ENCODE results near the gene ATP8A1.
A peak's percentile ranks its signal among the peaks of the same experiment; 100 is the strongest.

The ATP8A1 gene

GRCh38 chr4:42392436-42392835, 264.5 kb downstream of the ATP8A1 start:
- TF ChIP-seq CTCF (IDR thresholded peaks at IDR 0.05; ENCODE audit: low read depth, low read length) = no peak
- TF ChIP-seq EZH2phosphoT487 (IDR thresholded peaks at IDR 0.05; ENCODE audit: low read depth) = no peak
- Histone ChIP-seq H2AFZ (ENCODE audit: low read depth, low read length) (peak overlapping the region; percentile 31; the same call in 1 of the 2 replicates), H3K36me3 (replicated peaks; ENCODE audit: low read depth, low read length) (no peaks in the 10 kb centered on the region), H3K4me3 (ENCODE audit: low read length) (no peak overlapping the region), H3K27me3 (ENCODE audit: low read depth, low read length) (peaks cover 5% of the 10 kb centered on the region; the same call in 1 of the 2 replicates), H3K9ac (ENCODE audit: low read length) (peak overlapping the region; percentile 49; the same call in 1 of the 2 replicates), H3K9me3 (ENCODE audit: insufficient read depth, low read length) (no peaks in the 10 kb centered on the region), H3K79me2 (ENCODE audit: low read length) (peaks cover 5% of the 10 kb centered on the region; the same call in 1 of the 2 replicates), H3K27ac (ENCODE audit: low read length) (peak overlapping the region; percentile 71), H4K20me1 (ENCODE audit: insufficient read depth, low read length) (no peaks in the 10 kb centered on the region), H3K4me2 (ENCODE audit: low read length) (peak overlapping the region; percentile 83), H3K4me1 (ENCODE audit: low read length) (peaks cover 34% of the 10 kb centered on the region)

GRCh38 chr4:42391981-42392380, 264.9 kb downstream of the ATP8A1 start:
- H3K79me2 ChIP-seq (ENCODE audit: low read length) = 0 out of 2 replicates have a peak, but pooled peaks cover 4% of the 10 kb centered on the region
- H3K4me2 ChIP-seq (ENCODE audit: low read length) = peak overlapping the region; percentile 83
- H3K27ac ChIP-seq (ENCODE audit: low read length) = peak overlapping the region; percentile 71
- no peaks in the 10 kb centered on the region for H4K20me1 ChIP-seq (ENCODE audit: insufficient read depth, low read length)
- H3K4me1 ChIP-seq (ENCODE audit: low read length) = peaks cover 33% of the 10 kb centered on the region
- peaks cover 5% of the 10 kb centered on the region; the same call in 1 of the 2 replicates for H3K27me3 ChIP-seq (ENCODE audit: low read depth, low read length)
- H3K9ac ChIP-seq (ENCODE audit: low read length) = peak overlapping the region; percentile 49; the same call in 1 of the 2 replicates
- no peaks in the 10 kb centered on the region for H3K36me3 ChIP-seq (replicated peaks; ENCODE audit: low read depth, low read length)
- H2AFZ ChIP-seq (ENCODE audit: low read depth, low read length) = peak overlapping the region; percentile 31; the same call in 1 of the 2 replicates
- no peaks in the 10 kb centered on the region for H3K9me3 ChIP-seq (ENCODE audit: insufficient read depth, low read length)
- H3K4me3 ChIP-seq (ENCODE audit: low read length) = no peak overlapping the region
- no peak for TF ChIP-seq EZH2phosphoT487 (IDR thresholded peaks at IDR 0.05; ENCODE audit: low read depth)
- TF ChIP-seq CTCF (IDR thresholded peaks at IDR 0.05; ENCODE audit: low read depth, low read length) = no peak

- TF ChIP-seq CTCF (IDR thresholded peaks at IDR 0.05; ENCODE audit: low read depth, low read length) = no peak
- no peak for TF ChIP-seq EZH2phosphoT487 (IDR thresholded peaks at IDR 0.05; ENCODE audit: low read depth)
- Histone ChIP-seq H3K4me2 (ENCODE audit: low read length) (peak overlapping the region; percentile 83), H4K20me1 (ENCODE audit: insufficient read depth, low read length) (no peaks in the 10 kb centered on the region), H3K4me1 (ENCODE audit: low read length) (peaks cover 28% of the 10 kb centered on the region), H3K9ac (ENCODE audit: low read length) (peak overlapping the region; percentile 49), H3K27ac (ENCODE audit: low read length) (peak overlapping the region; percentile 71), H3K4me3 (ENCODE audit: low read length) (peak overlapping the region; percentile 68), H3K36me3 (replicated peaks; ENCODE audit: low read depth, low read length) (no peaks in the 10 kb centered on the region), H3K9me3 (ENCODE audit: insufficient read depth, low read length) (no peaks in the 10 kb centered on the region), H3K79me2 (ENCODE audit: low read length) (no peaks in the 10 kb centered on the region), H2AFZ (ENCODE audit: low read depth, low read length) (0 out of 2 replicates have a peak overlapping the region, but pooled peaks have one; percentile 70), H3K27me3 (ENCODE audit: low read depth, low read length) (peaks cover under 1% of the 10 kb centered on the region; the same call in 1 of the 2 replicates)
Measured at GRCh38 chr4:42391355-42391664, 265.6 kb downstream of the ATP8A1 start.

- peak overlapping the region; percentile 71 for H3K27ac ChIP-seq (ENCODE audit: low read length)
- peak overlapping the region; percentile 70 for H2AFZ ChIP-seq (ENCODE audit: low read depth, low read length)
- H3K79me2 ChIP-seq (ENCODE audit: low read length) = no peaks in the 10 kb centered on the region
- H3K9me3 ChIP-seq (ENCODE audit: insufficient read depth, low read length) = no peaks in the 10 kb centered on the region
- TF ChIP-seq CTCF (IDR thresholded peaks at IDR 0.05; ENCODE audit: low read depth, low read length) (no peak), EZH2phosphoT487 (IDR thresholded peaks at IDR 0.05; ENCODE audit: low read depth) (no peak)
- H3K27me3 ChIP-seq (ENCODE audit: low read depth, low read length) = no peaks in the 10 kb centered on the region
- peaks cover 28% of the 10 kb centered on the region for H3K4me1 ChIP-seq (ENCODE audit: low read length)
- H3K4me3 ChIP-seq (ENCODE audit: low read length) = peak overlapping the region; percentile 68
- H3K4me2 ChIP-seq (ENCODE audit: low read length) = peak overlapping the region; percentile 83
- no peaks in the 10 kb centered on the region for H3K36me3 ChIP-seq (replicated peaks; ENCODE audit: low read depth, low read length)
- H4K20me1 ChIP-seq (ENCODE audit: insufficient read depth, low read length) = no peaks in the 10 kb centered on the region
- H3K9ac ChIP-seq (ENCODE audit: low read length) = peak overlapping the region; percentile 49
Measured at GRCh38 chr4:42390622-42391354, 266.1 kb downstream of the ATP8A1 start.

All from OCI-LY3 (cell line).